ENCODE measurements around the gene ALPL.

Gene ALPL

GRCh38 chr1:21590934-21591333 lies 81.7 kb downstream of the ALPL start (continued):
- TF ChIP-seq PRDM2 (tag by site-specific recombination; IDR thresholded peaks at IDR 0.05; ENCODE audit: borderline replicate concordance) = no peak
- no peak for TF ChIP-seq ZNF354C (tag by site-specific recombination; IDR thresholded peaks at IDR 0.05; ENCODE audit: borderline replicate concordance, low read depth)
- no peak for TF ChIP-seq YY2 (tag by site-specific recombination; IDR thresholded peaks at IDR 0.05)
- no peak for TF ChIP-seq ZNF747 (tag by site-specific recombination; IDR thresholded peaks at IDR 0.05)
- no peak for TF ChIP-seq ZNF585B (tag by site-specific recombination; IDR thresholded peaks at IDR 0.05)
- peak; percentile 38 for TF ChIP-seq SP7 (tag by site-specific recombination; IDR thresholded peaks at IDR 0.05)
- no peak for TF ChIP-seq ZFHX2 (tag by site-specific recombination; conservative IDR thresholded peaks at IDR 0.05)
- 0 out of 2 replicates have a peak, but pooled peaks have one; percentile 18 for TF ChIP-seq ZNF600 (tag by site-specific recombination; IDR thresholded peaks at IDR 0.05)
- no peak for TF ChIP-seq ZSCAN4 (tag by site-specific recombination; IDR thresholded peaks at IDR 0.05)
- TF ChIP-seq ZNF701 (tag by site-specific recombination; IDR thresholded peaks at IDR 0.05) = no peak
- TF ChIP-seq KLF10 (tag by site-specific recombination; IDR thresholded peaks at IDR 0.05) = no peak
- TF ChIP-seq ZNF341 (tag by site-specific recombination; IDR thresholded peaks at IDR 0.05; ENCODE audit: low read depth) = peak; percentile 92
- no peak for TF ChIP-seq ZNF623 (tag by site-specific recombination; IDR thresholded peaks at IDR 0.05)
- TF ChIP-seq ZNF530 (tag by site-specific recombination; IDR thresholded peaks at IDR 0.05; ENCODE audit: low read depth) = no peak
- TF ChIP-seq TSHZ1 (tag by site-specific recombination; IDR thresholded peaks at IDR 0.05; ENCODE audit: borderline replicate concordance) = no peak
- no peak for TF ChIP-seq YY1 (tag by site-specific recombination; IDR thresholded peaks at IDR 0.05)

GRCh38 chr1:21592086-21592865 lies 83.1 kb downstream of the ALPL start:
- no peak overlapping the region for H3K4me3 ChIP-seq (ENCODE audit: low read depth, low read length)
- H3K27ac ChIP-seq (ENCODE audit: extremely low read depth, low read depth, low read length) = no peak overlapping the region
- TF ChIP-seq ZNF366 (tag by site-specific recombination; conservative IDR thresholded peaks at IDR 0.05) (no peak), ZNF596 (tag by site-specific recombination; IDR thresholded peaks at IDR 0.05) (no peak), ZNF837 (tag by site-specific recombination; IDR thresholded peaks at IDR 0.05) (no peak), ZNF585B (tag by site-specific recombination; IDR thresholded peaks at IDR 0.05) (no peak), ZNF449 (tag by site-specific recombination; IDR thresholded peaks at IDR 0.05) (no peak), ZNF114 (tag by site-specific recombination; IDR thresholded peaks at IDR 0.05) (no peak), ZNF394 (tag by site-specific recombination; IDR thresholded peaks at IDR 0.05; ENCODE audit: borderline replicate concordance) (no peak), ZNF510 (tag by site-specific recombination; IDR thresholded peaks at IDR 0.05; ENCODE audit: insufficient replicate concordance) (no peak)
- no peaks in the 10 kb centered on the region for H3K4me1 ChIP-seq (ENCODE audit: control insufficient read depth, insufficient read depth, low read length)
- H3K36me3 ChIP-seq (ENCODE audit: control insufficient read depth in 2 of 2, insufficient read depth in 1 of 2, low read length in 2 of 2) = no peaks in the 10 kb centered on the region
- ChIA-PET CTCF (interaction anchor here (1.1 kb wide), 1 partner anchor 220 kb away, joined by 5 read pairs; no protein-coding TSS in a partner anchor), POLR2A (no interaction called here)
- no peaks in the 10 kb centered on the region for H3K9me3 ChIP-seq (ENCODE audit: control insufficient read depth, insufficient read depth, low read depth, low read length)
